DOHH2 (cell line): Measurements from ENCODE around the gene JOSD2.

Source experiments
- EZH2phosphoT487 ChIP-seq: fragments of 200-600 bp; sonication (generic); IDR thresholded peaks from 2 replicates; pipeline ENCODE4 v1.6.1; 2017; ENCODE audit warnings: borderline replicate concordance, mild to moderate bottlenecking, antibody characterized with exemption, low read length, moderate library complexity, mixed read lengths
- TF ChIP-seq, protein P1 (sequence below): fragments of 200-600 bp; sonication (generic); IDR thresholded peaks from one replicate; pipeline ENCODE4 v1.5.1; 2014; ENCODE audit warnings: antibody characterized with exemption, mild to moderate bottlenecking, low read depth, low read length; ENCODE audit not compliant: poor library complexity, severe bottlenecking

GRCh38 chr19:50508843-50509190 lies 2.2 kb downstream of the JOSD2 start:
- TF ChIP-seq, protein P1, sequence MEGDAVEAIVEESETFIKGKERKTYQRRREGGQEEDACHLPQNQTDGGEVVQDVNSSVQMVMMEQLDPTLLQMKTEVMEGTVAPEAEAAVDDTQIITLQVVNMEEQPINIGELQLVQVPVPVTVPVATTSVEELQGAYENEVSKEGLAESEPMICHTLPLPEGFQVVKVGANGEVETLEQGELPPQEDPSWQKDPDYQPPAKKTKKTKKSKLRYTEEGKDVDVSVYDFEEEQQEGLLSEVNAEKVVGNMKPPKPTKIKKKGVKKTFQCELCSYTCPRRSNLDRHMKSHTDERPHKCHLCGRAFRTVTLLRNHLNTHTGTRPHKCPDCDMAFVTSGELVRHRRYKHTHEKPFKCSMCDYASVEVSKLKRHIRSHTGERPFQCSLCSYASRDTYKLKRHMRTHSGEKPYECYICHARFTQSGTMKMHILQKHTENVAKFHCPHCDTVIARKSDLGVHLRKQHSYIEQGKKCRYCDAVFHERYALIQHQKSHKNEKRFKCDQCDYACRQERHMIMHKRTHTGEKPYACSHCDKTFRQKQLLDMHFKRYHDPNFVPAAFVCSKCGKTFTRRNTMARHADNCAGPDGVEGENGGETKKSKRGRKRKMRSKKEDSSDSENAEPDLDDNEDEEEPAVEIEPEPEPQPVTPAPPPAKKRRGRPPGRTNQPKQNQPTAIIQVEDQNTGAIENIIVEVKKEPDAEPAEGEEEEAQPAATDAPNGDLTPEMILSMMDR = no peak
- TF ChIP-seq EZH2phosphoT487 = no peak
